B cell (primary cell): ENCODE results near the gene RPL41. TPM values are rescaled to one million over a fixed set of nuclear protein-coding genes. Genes with fewer than 3 reads are reported as not detected.

Experiments used
- ATAC-seq: fragments of 200-7000 bp; cut with Tn5 transposase; one replicate; pipeline ENCODE4 v1.10.0; 2021; ENCODE audit warnings: low read depth, mild to moderate bottlenecking, moderate number of reproducible peaks, moderate library complexity
- CTCF ChIA-PET: fragments of 350-600 bp; sonication (Branson Sonifier 250); formaldehyde crosslinking; loops from one replicate; lab custom pipeline; 2021; ENCODE audit warnings: antibody characterized with exemption, inconsistent platforms; lab: Charles Lee
- POLR2A ChIA-PET: fragments of 350-600 bp; sonication (Branson Sonifier 250); formaldehyde crosslinking; loops from one replicate; lab custom pipeline; 2021; ENCODE audit warnings: antibody characterized with exemption; lab: Charles Lee
- DNase-seq: peaks from one replicate; pipeline ENCODE4 v3.0.0; 2013
- H2AFZ ChIP-seq: 2 replicates; pipeline ENCODE4 v1.6.1; 2012; ENCODE audit warnings: mild to moderate bottlenecking, low read depth, low read length; ENCODE audit not compliant: insufficient read depth, poor library complexity, severe bottlenecking
- H3K27ac ChIP-seq, 2 donors: 1 replicate in 1 of 2; 2 replicates in 1 of 2; pipeline ENCODE4 v1.5.1; 2012 to 2013; ENCODE audit warnings: low read length in 2 of 2, mild to moderate bottlenecking in 2 of 2, moderate library complexity in 1 of 2
- H3K27me3 ChIP-seq, 4 experiments: fragments of 200-600 bp in 1 of 4; sonication (generic) in 1 of 4; replicated peaks in 1 of 4; 1 replicate in 2 of 4; 2 replicates in 2 of 4; pipeline versions ENCODE4 v1.6.1 to v1.7.0; 2013 to 2016; ENCODE audit warnings: low read length in 3 of 4, mild to moderate bottlenecking in 2 of 4, mixed read lengths in 1 of 4, moderate library complexity in 1 of 4; ENCODE audit not compliant: insufficient read depth in 4 of 4, control insufficient read depth in 3 of 4; ENCODE audit errors: control extremely low read depth in 1 of 4
- H3K36me3 ChIP-seq, 2 experiments: replicated peaks in 1 of 2; 1 replicate in 1 of 2; 2 replicates in 1 of 2; pipeline versions ENCODE4 v1.6.1 to v1.7.1; 2013; ENCODE audit warnings: low read length in 1 of 2; ENCODE audit not compliant: insufficient read depth in 2 of 2, control insufficient read depth in 1 of 2; ENCODE audit errors: control extremely low read depth in 1 of 2, extremely low read depth in 1 of 2
- H3K4me1 ChIP-seq, 2 donors: fragments of 200-600 bp in 1 of 2; sonication (generic) in 1 of 2; 1 replicate in 1 of 2; 2 replicates in 1 of 2; pipeline versions ENCODE4 v1.5.1 to v1.6.1; 2013 to 2017; ENCODE audit warnings: low read length in 2 of 2; ENCODE audit not compliant: control insufficient read depth in 2 of 2, insufficient read depth in 2 of 2
- H3K4me2 ChIP-seq: replicated peaks from 2 replicates; pipeline ENCODE3; 2012; ENCODE audit warnings: mild to moderate bottlenecking, low read depth, low read length; ENCODE audit not compliant: poor library complexity, severe bottlenecking
- H3K4me3 ChIP-seq, 5 experiments: fragments of 200-600 bp in 1 of 5; sonication (generic) in 1 of 5; 1 replicate in 3 of 5; 2 replicates in 2 of 5; pipeline versions ENCODE4 v1.5.1 to v1.7.0; 2011 to 2016; ENCODE audit warnings: low read length in 4 of 5, mild to moderate bottlenecking in 4 of 5, low read depth in 2 of 5, control low read depth in 1 of 5, moderate library complexity in 1 of 5; ENCODE audit not compliant: insufficient read depth in 1 of 5; ENCODE audit errors: control extremely low read depth in 1 of 5, extremely low read depth in 1 of 5
- H3K79me2 ChIP-seq: fragments of 200-600 bp; sonication (generic); one replicate; pipeline ENCODE4 v1.6.0; 2016; ENCODE audit warnings: low read length; ENCODE audit not compliant: control insufficient read depth, insufficient read depth
- H3K9ac ChIP-seq: fragments of 200-600 bp; sonication (generic); 2 replicates; pipeline ENCODE4 v1.6.1; 2017; ENCODE audit warnings: mild to moderate bottlenecking, low read length, moderate library complexity
- H3K9me3 ChIP-seq, 3 donors: one replicate each; pipeline versions ENCODE4 v1.6.1 to v1.7.1; 2013; ENCODE audit warnings: low read length in 2 of 3; ENCODE audit not compliant: control insufficient read depth in 2 of 3, insufficient read depth in 1 of 3; ENCODE audit errors: control extremely low read depth in 1 of 3
- H4K20me1 ChIP-seq: 2 replicates; pipeline ENCODE4 v1.6.0; 2012; ENCODE audit warnings: mild to moderate bottlenecking, low read length; ENCODE audit not compliant: insufficient read depth, control insufficient read depth, poor library complexity, severe bottlenecking
- H3K27ac Mint-ChIP-seq: one replicate; pipeline ENCODE4 v1.8.0; 2021; ENCODE audit warnings: mixed read lengths
- H3K27me3 Mint-ChIP-seq: one replicate; pipeline ENCODE4 v1.8.0; 2021; ENCODE audit warnings: mixed read lengths
- H3K4me1 Mint-ChIP-seq: one replicate; pipeline ENCODE4 v1.8.0; 2021; ENCODE audit warnings: mixed read lengths
- H3K4me3 Mint-ChIP-seq: one replicate; pipeline ENCODE4 v1.8.0; 2021; ENCODE audit warnings: mixed read lengths
- H3K9me3 Mint-ChIP-seq: one replicate; pipeline ENCODE4 v1.8.0; 2022; ENCODE audit warnings: mixed read lengths; ENCODE audit not compliant: insufficient read depth
- EZH2 ChIP-seq: IDR thresholded peaks from 2 replicates; pipeline ENCODE4 v1.6.1; 2012; ENCODE audit warnings: borderline replicate concordance, low read depth, mild to moderate bottlenecking, moderate library complexity, low read length; ENCODE audit not compliant: insufficient read depth, poor library complexity, severe bottlenecking
- whole genome bisulfite sequencing: methylation state at CpG from one replicate; pipeline ENCODE4 v1.1.5; 2013; ENCODE audit warnings: missing lambda C conversion rate; ENCODE audit not compliant: insufficient coverage; 5-methylcytosine and 5-hydroxymethylcytosine counted together
- intact Hi-C: fragments of 100-400 bp; cut with micrococcal nuclease; formaldehyde crosslinking; loops from one replicate; pipeline ENCODE4 v1.10.0; 2022
- polyA plus RNA-seq: library from polyadenylated mRNA; depleted of rRNA; stranded (reverse); fragments of >200 nt; gene quantifications from 2 replicates; pipeline ENCODE4 v1.2.3, GENCODE V29; 2012
- total RNA-seq, 2 donors: library from RNA; stranded (reverse); fragments of 120-200 nt in 1 of 2; gene quantifications; 1 replicate in 1 of 2; 2 replicates in 1 of 2; pipeline versions ENCODE4 v1.2.3 to v1.2.4, GENCODE V29; 2013 to 2022
- TF ChIP-seq, protein P1 (sequence below): fragments of 200-600 bp; IDR thresholded peaks from one replicate; pipeline ENCODE4 v1.8.0; 2022; ENCODE audit warnings: antibody characterized with exemption, mild to moderate bottlenecking

Gene RPL41
- total and polyA plus RNA-seq, 2 donors (not counting 1 experiment from before 2014, with no cell fraction given) = 4,738 to 10,371 TPM

DNA sequence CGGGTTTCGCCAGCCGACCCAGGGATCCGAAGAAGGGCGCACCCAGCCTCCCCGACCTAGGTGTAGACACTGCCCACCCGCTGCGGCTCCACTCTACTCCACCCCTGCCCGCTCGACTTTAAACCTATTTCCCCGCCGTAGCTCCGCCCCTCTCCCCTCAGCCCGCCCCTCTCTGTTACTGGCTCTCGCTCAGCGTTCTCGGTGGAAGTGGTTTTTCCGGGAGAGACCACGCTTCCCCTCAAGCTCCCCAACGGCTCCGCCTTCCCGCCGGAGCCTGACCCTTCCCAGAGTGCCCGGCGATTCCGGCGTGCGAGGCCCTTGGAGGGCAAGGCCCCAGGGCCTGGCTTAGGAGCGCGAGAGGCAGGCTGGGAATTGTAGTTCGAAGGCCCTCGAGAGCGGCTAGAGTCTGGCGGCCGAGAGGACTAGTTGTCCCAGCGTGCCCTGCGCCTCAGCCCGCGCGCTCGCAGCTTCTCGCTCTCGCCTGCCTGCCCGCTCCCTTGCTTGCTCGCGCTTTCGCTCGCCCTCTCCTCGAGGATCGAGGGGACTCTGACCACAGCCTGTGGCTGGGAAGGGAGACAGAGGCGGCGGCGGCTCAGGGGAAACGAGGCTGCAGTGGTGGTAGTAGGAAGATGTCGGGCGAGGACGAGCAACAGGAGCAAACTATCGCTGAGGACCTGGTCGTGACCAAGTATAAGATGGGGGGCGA is 12.2 kb upstream of the RPL41 start, which contains the start of gene PA2G4:
Gene PA2G4, plus strand, starts transcription at position 451 of the 706 bp plus-strand sequence. Its CDS starts 179 bp downstream, at position 630.
- Mint-ChIP-seq H3K27me3 (no peaks in the 10 kb centered on the region), H3K27ac (peak within 1 kb of the TSS; percentile 92), H3K4me3 (peak within 1 kb of the TSS; percentile 100), H3K4me1 (peaks cover 38% of the 10 kb centered on the region), H3K9me3 (no peaks in the 10 kb centered on the region)
- CTCF ChIA-PET = interaction anchor here (0.6 to 3.7 kb wide), 8 partner anchors 9 to 481 kb away, joined by 3 to 34 read pairs (median 4); partner anchors contain the start of genes RPL41, SMARCC2 and ZC3H10
- TF ChIP-seq, protein P1, sequence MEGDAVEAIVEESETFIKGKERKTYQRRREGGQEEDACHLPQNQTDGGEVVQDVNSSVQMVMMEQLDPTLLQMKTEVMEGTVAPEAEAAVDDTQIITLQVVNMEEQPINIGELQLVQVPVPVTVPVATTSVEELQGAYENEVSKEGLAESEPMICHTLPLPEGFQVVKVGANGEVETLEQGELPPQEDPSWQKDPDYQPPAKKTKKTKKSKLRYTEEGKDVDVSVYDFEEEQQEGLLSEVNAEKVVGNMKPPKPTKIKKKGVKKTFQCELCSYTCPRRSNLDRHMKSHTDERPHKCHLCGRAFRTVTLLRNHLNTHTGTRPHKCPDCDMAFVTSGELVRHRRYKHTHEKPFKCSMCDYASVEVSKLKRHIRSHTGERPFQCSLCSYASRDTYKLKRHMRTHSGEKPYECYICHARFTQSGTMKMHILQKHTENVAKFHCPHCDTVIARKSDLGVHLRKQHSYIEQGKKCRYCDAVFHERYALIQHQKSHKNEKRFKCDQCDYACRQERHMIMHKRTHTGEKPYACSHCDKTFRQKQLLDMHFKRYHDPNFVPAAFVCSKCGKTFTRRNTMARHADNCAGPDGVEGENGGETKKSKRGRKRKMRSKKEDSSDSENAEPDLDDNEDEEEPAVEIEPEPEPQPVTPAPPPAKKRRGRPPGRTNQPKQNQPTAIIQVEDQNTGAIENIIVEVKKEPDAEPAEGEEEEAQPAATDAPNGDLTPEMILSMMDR = no peak
- no peak for TF ChIP-seq EZH2
- H3K4me2 ChIP-seq = peak within 1 kb of the TSS; percentile 83
- intact Hi-C loops = loop anchor here (1.0 to 5.0 kb wide), 10 partner anchors 12 to 287 kb away; partner anchors contain the start of genes MYL6B, RAB5B, RPL41 and RPS26
- peak; percentile 89 for ATAC-seq
- peaks cover 18 to 23% of the 10 kb centered on the region in 2 donors for H3K4me1 ChIP-seq
- peak within 1 kb of the TSS; percentile 66 to 67 for H3K27ac ChIP-seq
- peak within 1 kb of the TSS; percentile 88 for H2AFZ ChIP-seq
- H3K9ac ChIP-seq = peak within 1 kb of the TSS; percentile 83
- H3K27me3 ChIP-seq = no peaks in the 10 kb centered on the region
- peak; percentile 95 for DNase-seq
- peaks cover 0 to 26% of the 10 kb centered on the region in 2 experiments for H3K36me3 ChIP-seq
- H4K20me1 ChIP-seq = no peaks in the 10 kb centered on the region
- no peaks in the 10 kb centered on the region for H3K9me3 ChIP-seq
- H3K79me2 ChIP-seq = peaks cover 27% of the 10 kb centered on the region
- WGBS = under 1% methylated on average over 60 of the region's 60 CpGs
- peak within 1 kb of the TSS; percentile 56 to 93 (median 86) for H3K4me3 ChIP-seq
- POLR2A ChIA-PET = interaction anchor here (0.5 to 2.5 kb wide), 11 partner anchors 12 to 375 kb away, joined by 3 to 42 read pairs (median 5); partner anchors contain the start of genes ERBB3, ESYT1, RAB5B and RNF41
